ENCODE results near the gene SHLD2. TPM values are rescaled to one million over a fixed set of nuclear protein-coding genes. Genes with fewer than 3 reads are reported as not detected.
"Not testable (repeated sequence)": the region's sequence is repeated elsewhere in the genome, so short reads cannot be mapped to it uniquely, and the experiment has no call there.

The SHLD2 gene
- total and polyA plus RNA-seq, 7 donors = 7.9 to 25.7 (median 13.9) TPM

DNA sequence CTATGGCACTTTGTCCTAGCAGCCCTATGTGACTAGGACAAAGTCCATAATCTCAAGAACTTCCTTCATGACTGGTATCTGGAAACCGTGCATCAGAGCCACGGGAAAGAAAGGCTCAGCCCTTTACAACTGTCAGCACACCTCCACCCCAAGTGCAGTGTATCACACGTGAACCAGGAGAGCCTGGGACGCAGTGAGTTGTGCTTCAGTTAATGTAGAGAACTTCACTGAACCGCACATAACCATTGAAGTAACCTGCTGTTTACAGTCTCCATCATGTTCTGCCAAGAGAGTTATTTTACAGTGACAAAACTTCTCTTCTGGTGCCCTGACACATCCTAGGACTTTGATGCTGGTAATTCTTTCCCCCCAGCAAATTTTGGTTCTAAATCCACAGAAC lies 142.2 kb downstream of the SHLD2 start:
- WGBS, 3 donors = 96 to 100% (median 97%) methylated on average over 3 of the region's 5 CpGs

DNA sequence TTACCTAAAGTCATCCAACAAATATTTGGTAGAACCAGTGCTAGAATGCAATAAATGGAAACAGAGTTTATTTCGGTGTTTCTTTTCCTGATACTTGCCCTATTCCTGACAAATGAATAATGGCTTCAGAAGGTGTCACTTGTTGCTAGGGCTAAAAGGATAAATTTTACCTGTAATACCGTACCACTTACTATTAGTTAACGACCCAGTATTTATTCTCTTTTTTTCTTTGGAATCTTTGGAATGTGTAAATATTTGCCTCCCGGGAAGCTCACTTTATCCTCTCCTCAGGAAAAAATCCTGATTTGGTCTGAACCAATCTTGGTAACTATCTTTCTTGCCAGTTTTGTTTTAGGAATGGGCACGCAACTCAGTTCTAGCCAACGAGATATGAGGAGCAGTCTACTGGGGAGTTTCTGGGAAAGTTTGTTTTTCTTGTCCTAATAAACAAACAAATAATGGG lies 144.4 kb downstream of the SHLD2 start:
- H3K4me1 ChIP-seq; ATAC-seq; H3K36me3 ChIP-seq (ENCODE audit: insufficient read depth in 1 of 2, low read depth in 1 of 2); intact Hi-C loops (cut with DNase I); DNase-seq; H3K9me3 ChIP-seq; H3K27me3 ChIP-seq (ENCODE audit: insufficient read depth in 3 of 3, low read length in 2 of 3); H3K27ac ChIP-seq; H3K4me3 ChIP-seq: not testable (repeated sequence)
- WGBS, 3 donors = 78 to 94% (median 81%) methylated on average over 2 of the region's 6 CpGs

More for the DNA sequence above, 142.2 kb downstream of the SHLD2 start:
- intact Hi-C loops (cut with DNase I); H3K27me3 ChIP-seq (ENCODE audit: insufficient read depth in 3 of 3, low read length in 2 of 3); H3K27ac ChIP-seq; ATAC-seq; DNase-seq; H3K36me3 ChIP-seq (ENCODE audit: insufficient read depth in 1 of 2, low read depth in 1 of 2); H3K4me3 ChIP-seq; H3K9me3 ChIP-seq; H3K4me1 ChIP-seq: not testable (repeated sequence)

Other genes starting within 250 kb of the SHLD2 start
- gene MMRN2, start 137.6 kb upstream of the SHLD2 start, total RNA-seq = 10 to 100 TPM; 16.4 to 29.0 (median 21.3) TPM
- 10 to 100 TPM; 12.0 to 15.4 (median 15.2) TPM for gene MMRN2, start 137.6 kb upstream of the SHLD2 start, polyA plus RNA-seq
- 10 to 100 TPM in 1 of 4 donors, 1 to 10 TPM in 3; 5.8 to 11.9 (median 9.0) TPM for gene SNCG, start 136.6 kb upstream of the SHLD2 start, total RNA-seq
- 10 to 100 TPM; 11.0 to 21.3 (median 14.8) TPM for gene SNCG, start 136.6 kb upstream of the SHLD2 start, polyA plus RNA-seq
- gene ADIRF, start 126.7 kb upstream of the SHLD2 start, total RNA-seq = 10 to 100 TPM; 19.1 to 37.8 (median 26.7) TPM
- gene ADIRF, start 126.7 kb upstream of the SHLD2 start, polyA plus RNA-seq = 10 to 100 TPM; 34.9 to 69.5 (median 42.5) TPM
- gene FAM25A, start 74.9 kb upstream of the SHLD2 start, total RNA-seq = not detected
- gene FAM25A, start 74.9 kb upstream of the SHLD2 start, polyA plus RNA-seq = under 1 TPM in 1 of 3 donors, not detected in 2; 0.82 TPM
- gene GLUD1, start 363 bp upstream of the SHLD2 start, total RNA-seq = 10 to 100 TPM; 54.2 to 70.8 (median 58.7) TPM
- gene GLUD1, start 363 bp upstream of the SHLD2 start, polyA plus RNA-seq = 10 to 100 TPM; 42.3 to 64.0 (median 57.0) TPM
- gene NUTM2A, start 130.2 kb downstream of the SHLD2 start, total RNA-seq = 1 to 10 TPM in 3 of 4 donors, under 1 TPM in 1; 0.53 to 1.2 (median 1.0) TPM
- gene NUTM2A, start 130.2 kb downstream of the SHLD2 start, polyA plus RNA-seq = 1 to 10 TPM in 2 of 3 donors, under 1 TPM in 1; 0.49 to 1.4 (median 1.1) TPM

Measured in psoas muscle (tissue), 8 donors.